GM06990 (cell line): ENCODE measurements around the gene PPP1R12B.
A peak's percentile ranks its signal among the peaks of the same experiment; 100 is the strongest.
"Not testable (repeated sequence)": the region's sequence is repeated elsewhere in the genome, so short reads cannot be mapped to it uniquely, and the experiment has no call there.

Source experiments
- DNase-seq: peaks from one replicate; pipeline ENCODE4 v3.0.0-alpha.2; 2011; ENCODE audit not compliant: insufficient read length; ENCODE audit errors: extremely low read depth
- H3K27me3 ChIP-seq: replicated peaks from 2 replicates; pipeline ENCODE4 v1.6.0; 2011; ENCODE audit warnings: low read length; ENCODE audit not compliant: control insufficient read depth, insufficient read depth
- H3K36me3 ChIP-seq: 2 replicates; pipeline ENCODE4 v1.5.1; 2011; ENCODE audit warnings: low read length; ENCODE audit not compliant: control insufficient read depth, insufficient read depth
- H3K4me3 ChIP-seq: replicated peaks from 2 replicates; pipeline ENCODE4 v1.5.1; 2011; ENCODE audit warnings: low read depth, mild to moderate bottlenecking, control low read depth, low read length
- TF ChIP-seq, protein P1 (sequence below): IDR thresholded peaks from 2 replicates; pipeline ENCODE4 v1.5.1; 2011; ENCODE audit warnings: low read length, control low read depth, mild to moderate bottlenecking, inconsistent platforms; ENCODE audit not compliant: insufficient read depth, poor library complexity, severe bottlenecking

The PPP1R12B gene

DNA sequence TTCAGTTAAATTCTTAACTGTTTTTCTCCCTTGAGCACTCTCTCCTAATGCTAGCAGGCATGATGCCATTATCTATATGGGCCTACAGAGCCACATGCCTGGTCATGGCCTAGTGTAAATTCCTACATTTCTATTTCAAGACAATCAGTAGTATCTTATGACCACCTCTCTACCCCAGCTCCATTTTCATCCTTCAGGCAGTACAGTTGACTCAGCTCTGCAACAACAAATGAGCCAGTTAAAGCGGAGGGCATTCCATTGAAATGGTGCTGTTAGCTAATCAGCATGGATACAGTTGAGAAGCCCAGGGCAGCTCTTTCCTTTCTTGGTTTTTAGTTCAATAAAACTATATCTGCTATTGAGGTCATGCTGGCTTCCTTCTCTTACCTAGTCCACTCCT, 150.0 kb downstream of the PPP1R12B start:
- H3K27me3 ChIP-seq: no peaks in the 10 kb centered on the region
- TF ChIP-seq, protein P1, sequence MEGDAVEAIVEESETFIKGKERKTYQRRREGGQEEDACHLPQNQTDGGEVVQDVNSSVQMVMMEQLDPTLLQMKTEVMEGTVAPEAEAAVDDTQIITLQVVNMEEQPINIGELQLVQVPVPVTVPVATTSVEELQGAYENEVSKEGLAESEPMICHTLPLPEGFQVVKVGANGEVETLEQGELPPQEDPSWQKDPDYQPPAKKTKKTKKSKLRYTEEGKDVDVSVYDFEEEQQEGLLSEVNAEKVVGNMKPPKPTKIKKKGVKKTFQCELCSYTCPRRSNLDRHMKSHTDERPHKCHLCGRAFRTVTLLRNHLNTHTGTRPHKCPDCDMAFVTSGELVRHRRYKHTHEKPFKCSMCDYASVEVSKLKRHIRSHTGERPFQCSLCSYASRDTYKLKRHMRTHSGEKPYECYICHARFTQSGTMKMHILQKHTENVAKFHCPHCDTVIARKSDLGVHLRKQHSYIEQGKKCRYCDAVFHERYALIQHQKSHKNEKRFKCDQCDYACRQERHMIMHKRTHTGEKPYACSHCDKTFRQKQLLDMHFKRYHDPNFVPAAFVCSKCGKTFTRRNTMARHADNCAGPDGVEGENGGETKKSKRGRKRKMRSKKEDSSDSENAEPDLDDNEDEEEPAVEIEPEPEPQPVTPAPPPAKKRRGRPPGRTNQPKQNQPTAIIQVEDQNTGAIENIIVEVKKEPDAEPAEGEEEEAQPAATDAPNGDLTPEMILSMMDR: no peak
- DNase-seq: no peak
- no peaks in the 10 kb centered on the region for H3K36me3 ChIP-seq
- H3K4me3 ChIP-seq: no peak overlapping the region

DNA sequence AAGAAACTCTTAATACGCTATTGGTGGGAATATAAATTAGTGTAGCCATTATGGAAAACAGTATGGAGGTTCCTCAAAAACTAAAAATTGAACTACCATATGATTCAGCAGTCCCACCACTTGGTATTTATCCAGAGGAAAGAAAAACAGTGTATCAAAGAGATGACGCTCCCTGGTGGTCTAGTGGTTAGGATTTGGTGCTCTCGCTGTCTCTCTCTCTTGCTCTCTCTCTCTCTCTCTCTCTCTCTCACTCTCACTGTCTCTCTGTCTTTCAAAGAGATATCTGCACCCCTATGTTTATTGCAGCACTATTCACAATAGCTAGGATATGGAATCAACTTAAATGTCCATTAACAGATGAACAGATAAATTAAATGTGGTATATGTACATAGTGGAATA, 151.5 kb downstream of the PPP1R12B start:
- not testable (repeated sequence) for H3K36me3 ChIP-seq, H3K27me3 ChIP-seq, DNase-seq, H3K4me3 ChIP-seq

DNA sequence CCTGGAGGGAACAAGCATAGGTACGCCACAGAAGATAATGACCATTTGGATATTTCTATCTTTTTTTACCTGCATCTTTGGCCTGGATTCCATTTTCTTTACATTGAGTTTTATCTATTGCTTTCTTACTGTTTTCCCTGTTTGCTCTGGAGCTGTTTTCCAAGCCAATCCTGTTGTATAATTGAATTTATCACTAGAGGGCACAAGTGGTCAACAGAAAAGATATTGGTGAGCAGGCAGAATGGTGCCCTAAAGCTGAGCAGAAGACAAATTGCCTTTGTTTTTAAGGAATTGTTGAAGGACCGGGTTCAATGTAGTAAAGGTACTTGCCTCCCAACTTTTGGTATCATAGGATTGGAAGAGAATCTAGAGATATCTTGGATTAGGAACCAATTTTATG, 152.8 kb downstream of the PPP1R12B start:
- no peaks in the 10 kb centered on the region for H3K27me3 ChIP-seq
- DNase-seq: no peak
- H3K4me3 ChIP-seq: no peak overlapping the region
- H3K36me3 ChIP-seq: no peaks in the 10 kb centered on the region
- TF ChIP-seq, protein P1: peak; percentile 31

DNA sequence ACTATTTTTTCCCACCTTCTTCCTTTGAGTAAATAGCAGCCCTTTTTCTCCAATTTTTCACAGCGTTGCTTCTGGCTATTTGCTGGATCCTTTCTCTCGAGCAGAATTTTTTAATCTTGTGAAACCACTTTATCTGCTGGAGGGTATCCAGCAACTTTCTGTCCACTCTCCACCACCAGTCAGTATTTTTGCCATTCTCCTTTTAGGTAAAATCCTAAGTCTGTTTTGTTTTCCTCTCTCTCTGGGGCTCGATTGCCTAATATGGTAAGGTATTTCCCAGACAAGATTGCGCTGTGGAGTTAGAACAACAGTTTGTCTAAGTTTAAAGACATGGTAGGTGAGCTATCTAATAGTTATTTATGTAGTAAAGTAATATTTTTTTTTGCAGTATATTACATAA, 156.9 kb downstream of the PPP1R12B start:
- Histone ChIP-seq H3K36me3 (no peaks in the 10 kb centered on the region), H3K27me3 (no peaks in the 10 kb centered on the region), H3K4me3 (no peak overlapping the region)
- TF ChIP-seq, protein P1: no peak
- no peak for DNase-seq

DNA sequence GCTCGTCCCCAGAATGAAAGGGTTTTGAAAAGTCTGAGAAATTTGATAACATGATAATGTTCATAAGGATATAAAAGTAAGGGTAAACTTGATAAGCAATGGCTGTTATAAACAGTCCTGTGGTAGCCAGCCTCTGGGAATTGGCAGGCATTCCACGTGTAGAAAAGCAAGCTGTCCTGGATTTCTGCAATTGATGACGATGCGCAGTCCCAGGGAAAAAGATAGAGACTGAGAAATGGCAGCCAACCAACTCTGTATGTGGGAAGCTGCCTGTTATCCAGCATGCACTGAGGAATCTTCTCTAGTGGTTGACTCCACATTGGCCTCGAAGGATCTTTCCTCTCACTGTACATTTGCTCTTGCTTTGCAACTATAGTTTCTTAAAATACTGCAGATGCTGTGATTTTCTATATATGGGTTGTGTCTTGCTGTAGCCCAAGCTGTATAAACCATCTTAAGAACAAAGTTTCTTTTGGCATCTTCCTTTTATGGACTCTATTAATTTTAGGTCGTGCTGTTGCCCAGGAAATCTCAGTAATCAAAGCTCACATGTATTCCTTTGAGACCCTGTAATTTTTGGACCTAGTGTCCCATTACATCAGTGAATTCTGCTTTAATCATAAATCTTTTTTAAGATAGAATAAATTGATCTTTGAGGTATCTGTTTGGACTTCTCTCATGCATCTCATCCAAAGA, 157.5 kb downstream of the PPP1R12B start:
- H3K27me3 ChIP-seq, H3K36me3 ChIP-seq, H3K4me3 ChIP-seq, DNase-seq: not testable (repeated sequence)

DNA sequence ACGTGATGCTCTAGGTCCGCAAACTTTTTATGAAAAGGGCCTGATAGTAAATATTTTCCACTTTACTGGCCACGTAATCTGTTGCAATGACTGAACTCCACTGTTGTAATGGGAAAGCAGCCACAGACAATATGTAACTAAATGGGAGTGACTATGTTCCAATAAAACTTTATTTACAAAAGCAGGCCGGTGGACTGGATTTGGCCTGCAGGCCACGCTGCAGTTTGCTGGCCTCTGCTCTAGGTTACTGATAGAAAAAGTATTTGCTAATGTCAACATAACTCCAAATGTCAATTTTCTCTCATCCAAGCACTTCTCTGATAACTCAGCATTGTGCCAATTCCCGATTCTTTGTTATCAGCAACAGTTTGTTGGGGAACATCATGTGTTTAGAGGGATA, 160.4 kb downstream of the PPP1R12B start:
- H3K4me3 ChIP-seq, DNase-seq, H3K36me3 ChIP-seq, H3K27me3 ChIP-seq: not testable (repeated sequence)

DNA sequence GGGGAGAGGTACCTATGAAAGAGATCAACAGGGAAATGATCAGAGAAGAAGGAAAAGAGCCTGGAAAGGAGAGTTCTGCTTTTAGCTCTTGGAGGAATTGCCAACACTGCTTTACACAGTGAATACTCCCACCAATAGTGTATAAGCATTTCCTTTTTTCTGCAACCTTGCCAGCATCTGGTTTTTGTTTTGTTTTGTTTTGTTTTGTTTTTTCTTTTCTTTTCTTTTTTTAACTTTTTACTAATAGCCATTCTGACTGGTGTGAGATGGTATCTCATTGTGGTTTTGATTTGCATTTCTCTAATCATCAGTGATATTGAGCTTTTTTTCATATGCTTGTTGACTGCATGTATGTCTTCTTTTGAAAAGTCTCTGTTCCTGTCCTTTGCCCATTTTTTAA, 165.4 kb downstream of the PPP1R12B start:
- H3K4me3 ChIP-seq, H3K27me3 ChIP-seq, H3K36me3 ChIP-seq, DNase-seq: not testable (repeated sequence)

DNA sequence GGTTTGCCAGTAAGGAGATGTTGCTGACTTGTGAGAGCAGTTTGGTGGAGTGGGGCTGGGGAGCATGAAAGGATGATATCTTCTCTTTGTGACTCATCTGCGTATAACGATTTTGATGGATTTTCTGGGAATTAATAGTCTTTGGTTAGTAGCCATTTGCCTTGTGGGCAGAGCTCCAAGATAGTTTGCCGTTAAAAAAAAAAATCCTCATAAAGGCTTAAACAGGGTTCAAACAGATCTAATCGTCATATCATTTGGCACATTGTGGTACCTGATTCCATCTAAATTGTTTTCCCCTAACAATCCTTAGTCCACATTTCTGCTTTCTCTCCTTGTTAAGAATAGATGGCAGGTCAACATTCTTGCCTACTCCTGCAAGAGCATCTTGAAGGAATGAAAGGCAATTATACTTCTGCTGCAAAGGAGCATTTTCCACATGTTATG, 168.0 kb downstream of the PPP1R12B start:
- TF ChIP-seq, protein P1: no peak
- no peaks in the 10 kb centered on the region for H3K27me3 ChIP-seq
- no peak for DNase-seq
- H3K4me3 ChIP-seq: no peak overlapping the region
- no peaks in the 10 kb centered on the region for H3K36me3 ChIP-seq

DNA sequence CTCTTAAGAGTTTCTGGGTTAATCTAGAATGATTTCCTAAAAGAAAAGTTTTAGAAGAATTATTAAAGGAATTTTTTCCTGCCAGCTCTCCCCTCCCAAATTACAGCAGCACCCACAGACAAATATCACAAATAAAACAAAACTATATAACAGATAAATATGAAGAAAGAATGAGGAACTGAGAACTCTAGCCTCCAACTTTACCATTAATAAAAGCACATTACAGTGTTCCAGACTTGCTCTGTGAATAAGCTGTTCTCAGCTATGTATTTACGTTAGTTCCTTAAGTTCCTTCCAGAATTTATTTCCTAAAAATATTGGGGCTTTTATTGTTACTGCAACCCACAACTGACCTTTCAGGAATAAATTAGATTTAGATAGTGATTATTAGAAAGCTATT, 168.6 kb downstream of the PPP1R12B start:
- H3K27me3 ChIP-seq, H3K36me3 ChIP-seq, H3K4me3 ChIP-seq, DNase-seq: not testable (repeated sequence)

DNA sequence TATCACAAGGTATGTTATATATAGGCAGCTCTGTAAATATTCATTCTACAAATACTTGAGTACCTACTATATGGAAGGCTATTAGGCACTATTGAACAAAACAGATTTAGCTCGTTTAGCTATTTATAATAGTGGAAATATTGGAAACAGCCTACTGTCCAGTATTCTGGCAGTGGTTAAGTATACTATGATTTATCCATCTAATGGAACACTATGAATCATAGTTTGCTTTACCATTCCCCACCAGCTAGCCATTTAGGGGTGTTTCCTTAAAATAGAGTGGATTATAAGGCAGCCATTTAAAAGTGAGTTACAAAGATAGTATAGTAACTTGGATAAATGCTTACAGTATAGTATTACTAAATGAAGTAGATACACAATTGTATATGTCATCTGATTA, 169.7 kb downstream of the PPP1R12B start:
- H3K27me3 ChIP-seq, H3K4me3 ChIP-seq, H3K36me3 ChIP-seq, DNase-seq: not testable (repeated sequence)
